GM19238 (cell line): ENCODE measurements around the gene DAAM2.

Experiments
- DNase-seq: peaks from one replicate; pipeline ENCODE4 v3.0.0; 2011; ENCODE audit warnings: low spot score; ENCODE audit not compliant: insufficient read length

DAAM2 gene

DNA sequence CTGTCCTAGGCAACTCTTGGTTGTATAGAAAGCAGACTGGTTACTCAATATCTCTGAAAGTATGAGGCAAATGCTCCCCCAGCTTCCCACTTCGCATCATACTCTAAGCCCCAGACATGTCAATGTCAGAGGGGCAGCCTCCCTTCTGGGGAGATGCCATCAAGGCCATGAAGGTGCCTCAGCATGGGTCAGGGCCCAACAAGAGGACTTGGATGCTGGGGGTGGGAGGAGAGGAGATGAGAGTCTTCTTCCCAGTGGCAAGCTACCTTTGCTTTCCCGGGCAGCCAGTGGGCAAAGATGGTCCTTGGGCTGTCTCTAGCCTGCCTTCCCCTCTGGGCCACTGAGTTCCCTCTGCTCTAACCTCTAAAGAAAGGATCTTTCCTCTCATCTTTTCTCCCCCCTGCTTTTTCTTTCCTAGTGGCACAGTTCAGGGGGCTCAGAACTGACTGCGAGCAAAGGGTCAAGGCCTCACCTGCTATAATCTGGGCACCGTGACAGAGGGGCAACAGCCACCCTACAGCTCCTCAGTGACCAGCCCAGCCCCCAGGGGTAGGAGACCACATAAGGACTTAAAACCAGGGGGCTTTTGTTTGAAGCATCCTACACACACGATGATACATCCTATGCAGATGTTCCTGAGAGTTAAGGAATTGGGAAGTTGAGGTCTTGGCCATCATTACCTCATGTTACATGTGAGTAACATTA lies 115.8 kb downstream of the DAAM2 start:
- DNase-seq, result no peak

DNA sequence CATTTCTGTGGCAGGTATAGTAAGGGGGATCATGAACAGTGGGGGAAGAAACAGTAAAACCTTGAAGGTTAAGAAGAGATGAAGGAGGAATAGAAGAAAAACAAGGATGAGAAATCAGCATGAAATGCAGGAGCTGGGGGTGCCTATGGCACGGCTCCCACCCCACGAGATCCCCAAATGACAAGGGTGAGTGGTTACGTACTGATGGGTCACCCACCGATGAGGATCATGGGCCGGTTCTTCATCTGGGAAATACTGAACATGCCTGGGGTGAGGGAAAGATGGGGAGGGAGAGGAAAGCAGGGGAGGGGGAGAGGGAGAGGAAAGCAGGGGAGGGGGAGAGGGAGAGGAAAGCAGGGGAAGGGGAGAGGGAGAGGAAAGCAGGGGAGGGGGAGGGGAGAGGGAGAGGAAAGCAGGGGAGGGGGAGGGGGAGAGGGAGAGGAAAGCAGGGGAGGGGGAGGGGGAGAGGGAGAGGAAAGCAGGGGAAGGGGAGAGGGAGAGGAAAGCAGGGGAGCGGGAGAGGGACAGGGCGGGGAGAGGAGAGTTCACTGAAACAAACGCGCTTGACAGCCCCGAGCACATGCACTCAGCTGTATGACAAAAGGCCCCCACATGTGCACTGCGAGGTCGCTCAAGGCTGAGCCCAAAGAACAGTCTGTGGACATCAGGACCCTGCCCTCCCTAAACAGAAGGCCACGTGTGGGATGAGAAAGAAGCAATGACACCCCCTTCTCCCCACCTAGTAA lies 116.8 kb downstream of the DAAM2 start:
- DNase-seq, result no peak

DNA sequence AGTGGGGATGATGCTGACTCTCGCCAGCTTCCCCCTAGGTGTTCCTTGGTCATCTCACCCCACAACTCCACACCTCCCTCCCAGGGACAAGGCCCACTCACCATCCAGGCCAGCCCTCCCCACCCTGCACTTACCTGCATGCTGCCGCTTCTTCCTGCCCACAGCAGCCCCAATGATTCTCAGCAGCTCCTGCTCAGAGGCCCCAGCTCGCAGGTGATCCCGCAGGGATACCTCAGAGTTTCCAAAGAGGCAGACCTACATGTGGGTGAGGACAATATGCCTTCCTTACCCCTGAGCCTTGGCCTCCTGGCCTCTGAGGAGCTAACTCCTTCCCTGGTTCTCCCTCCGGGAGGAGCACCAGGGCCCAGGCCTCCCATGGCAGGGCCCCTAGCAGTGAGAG lies 117.5 kb downstream of the DAAM2 start:
- no peak for DNase-seq

DNA sequence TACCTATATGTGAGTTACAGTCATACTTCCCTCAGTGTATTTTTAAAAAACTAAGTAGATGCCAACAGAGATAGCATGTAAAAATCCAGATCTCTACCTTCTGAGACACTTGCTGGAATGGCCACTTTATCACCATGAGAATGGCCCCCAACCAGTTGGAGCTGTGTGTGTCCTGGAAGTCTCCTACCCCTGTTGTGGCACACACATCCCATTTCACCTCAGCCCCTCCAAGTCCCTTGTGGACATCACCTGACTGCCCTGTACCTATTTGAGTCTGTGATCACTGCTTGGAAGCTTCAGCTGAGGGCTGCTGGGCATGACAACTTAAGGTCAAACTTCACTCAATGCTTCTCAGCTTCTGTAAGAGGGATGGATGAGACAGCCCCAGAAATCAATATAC lies 118.0 kb downstream of the DAAM2 start:
- no peak for DNase-seq

DNA sequence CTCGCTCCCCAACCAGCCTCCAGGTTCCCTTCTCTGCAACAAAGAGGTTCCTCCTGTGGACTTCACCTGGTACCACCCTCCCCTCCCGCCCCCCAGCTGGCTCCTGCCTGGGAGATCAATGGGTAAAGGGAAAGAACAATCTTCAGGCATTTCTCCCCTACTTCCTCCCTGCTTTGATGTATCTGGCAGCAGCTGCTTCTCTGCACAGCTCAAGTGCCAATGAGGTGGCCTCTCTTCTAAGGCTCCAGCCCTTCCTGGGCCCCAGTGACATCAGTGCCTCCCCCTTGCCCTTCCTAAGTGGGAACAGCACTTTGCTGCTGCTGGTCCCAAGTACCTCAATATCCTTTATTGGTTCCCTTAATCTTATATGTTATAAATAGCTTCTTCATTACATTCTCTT lies 118.6 kb downstream of the DAAM2 start:
- DNase-seq, result no peak

DNA sequence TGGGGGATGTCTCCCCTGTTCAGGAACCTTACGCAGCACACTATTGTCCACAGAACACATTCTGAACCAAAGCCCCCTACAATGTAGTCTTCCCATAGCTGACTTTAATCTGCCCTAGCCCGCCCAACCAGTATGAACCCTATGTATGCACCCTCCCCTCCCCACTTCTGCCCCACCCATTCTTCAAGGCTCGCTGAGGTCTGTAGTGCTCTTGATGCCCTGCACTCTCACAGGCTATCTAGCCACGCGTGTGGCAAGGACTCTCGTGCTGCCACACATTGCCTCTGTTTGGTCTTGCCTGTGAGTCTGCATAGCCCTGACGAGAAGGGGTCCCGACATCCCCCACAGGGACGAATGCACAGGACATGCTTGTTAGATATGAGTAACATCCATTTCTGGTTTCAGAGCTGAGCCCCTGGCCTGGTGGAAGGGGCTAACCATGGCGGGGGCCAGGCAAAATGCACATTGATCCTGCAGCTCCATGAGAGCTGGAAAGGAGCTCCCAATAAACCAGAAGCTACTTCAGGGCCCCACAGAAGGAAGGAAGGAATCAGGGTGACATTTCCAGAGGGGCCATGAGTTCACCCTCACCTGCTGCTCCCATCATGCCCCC lies 119.4 kb downstream of the DAAM2 start:
- no peak for DNase-seq

DNA sequence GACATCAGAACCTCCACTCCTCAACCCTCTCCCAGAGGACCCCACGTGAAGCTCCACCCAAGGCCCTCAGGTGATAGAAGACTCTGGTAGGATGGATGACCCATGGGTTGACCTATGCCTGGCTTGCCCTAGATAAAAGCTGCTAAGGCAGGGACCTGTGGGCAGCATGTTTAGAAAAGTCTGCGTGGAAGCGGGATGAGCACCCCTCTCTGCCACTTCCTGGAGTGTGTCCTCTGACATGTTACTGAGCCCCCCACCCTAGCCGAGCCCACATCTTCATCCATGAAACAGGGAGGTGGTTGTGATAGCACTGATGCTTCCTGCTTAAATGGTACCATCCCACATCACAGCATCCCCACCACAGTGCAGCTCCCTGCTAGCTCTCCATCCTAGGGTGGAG lies 120.3 kb downstream of the DAAM2 start:
- no peak for DNase-seq

DNA sequence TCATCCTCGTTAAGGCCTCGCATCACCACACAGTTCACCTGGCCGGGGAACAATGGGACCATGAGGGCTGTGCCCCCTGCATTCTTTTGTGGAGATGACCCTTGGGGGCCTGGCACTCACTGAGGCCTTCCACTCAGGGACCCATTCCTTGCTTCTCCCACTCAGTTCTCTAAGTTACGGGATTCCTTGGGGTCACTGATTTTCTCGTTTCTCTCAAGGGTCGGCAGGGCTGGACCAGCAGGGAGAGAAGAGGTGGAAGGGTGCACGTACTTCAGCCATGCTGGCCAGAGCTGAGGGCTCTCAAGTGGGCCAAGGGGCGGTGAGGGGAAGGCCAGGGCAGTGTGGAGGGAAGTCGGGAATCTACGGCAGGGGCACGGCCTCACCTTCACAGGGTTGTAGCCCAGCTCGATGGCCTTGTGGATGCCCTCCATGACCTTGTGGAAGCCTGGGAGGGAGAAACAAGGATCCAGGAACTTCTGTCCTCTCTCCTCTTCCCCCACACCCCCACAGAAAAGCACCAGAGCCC lies 121.3 kb downstream of the DAAM2 start:
- DNase-seq, result no peak

DNA sequence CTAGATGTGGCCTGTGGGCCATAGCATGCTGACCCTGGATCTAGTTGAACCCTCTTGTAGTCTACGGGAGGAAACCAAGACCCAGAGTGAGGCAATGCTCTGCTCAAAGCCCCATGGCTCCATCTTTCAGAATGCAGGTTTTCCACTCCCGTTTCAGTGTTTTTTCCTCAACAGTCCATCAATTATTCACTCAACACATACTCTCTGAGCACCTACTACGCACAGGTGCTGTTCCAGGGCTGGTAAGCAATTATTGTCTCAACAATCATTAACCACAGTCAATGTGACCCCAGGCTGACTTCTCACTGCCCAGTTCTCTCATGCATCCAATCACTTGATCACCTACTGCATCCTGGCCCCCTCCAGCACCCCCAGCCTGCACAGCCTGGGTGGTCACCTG lies 122.1 kb downstream of the DAAM2 start:
- DNase-seq, result no peak

DNA sequence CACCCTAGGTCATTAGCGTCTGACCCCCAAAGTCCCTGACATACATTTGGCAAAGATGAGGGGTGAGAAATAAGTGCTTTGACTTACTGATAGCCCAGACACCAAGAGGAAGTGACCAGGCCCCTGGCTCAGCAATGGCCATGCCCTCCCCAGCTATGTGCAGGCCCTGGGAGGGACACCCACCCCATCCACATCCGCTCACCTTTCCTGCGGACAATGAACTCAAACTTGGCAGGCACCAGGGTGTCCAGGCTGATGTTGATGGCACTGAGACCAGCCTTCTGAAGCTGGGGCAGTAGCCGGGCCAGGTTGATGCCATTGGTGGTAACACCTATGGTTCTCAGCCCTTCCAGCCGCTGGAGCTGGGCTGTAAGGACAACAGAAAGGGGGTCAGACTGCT lies 123.7 kb downstream of the DAAM2 start:
- DNase-seq, result no peak

DNA sequence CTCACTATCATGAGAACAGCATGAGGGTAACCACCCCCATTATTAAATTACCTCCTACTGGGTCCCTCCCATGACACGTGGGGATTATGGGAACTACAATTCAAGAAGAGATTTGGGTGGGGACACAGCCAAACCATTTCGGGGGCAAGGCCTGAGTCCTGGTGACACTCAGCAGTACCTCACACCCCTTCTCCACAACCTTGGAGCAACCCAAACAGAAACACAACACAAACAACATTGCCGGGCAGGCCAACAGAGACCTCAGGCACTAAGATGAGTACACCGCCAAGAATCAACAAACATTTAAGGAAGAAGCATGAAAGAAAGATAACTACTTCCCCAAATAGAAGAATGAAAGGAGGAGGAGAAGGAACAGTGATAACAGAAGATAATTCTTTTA lies 125.2 kb downstream of the DAAM2 start:
- DNase-seq, result no peak

DNA sequence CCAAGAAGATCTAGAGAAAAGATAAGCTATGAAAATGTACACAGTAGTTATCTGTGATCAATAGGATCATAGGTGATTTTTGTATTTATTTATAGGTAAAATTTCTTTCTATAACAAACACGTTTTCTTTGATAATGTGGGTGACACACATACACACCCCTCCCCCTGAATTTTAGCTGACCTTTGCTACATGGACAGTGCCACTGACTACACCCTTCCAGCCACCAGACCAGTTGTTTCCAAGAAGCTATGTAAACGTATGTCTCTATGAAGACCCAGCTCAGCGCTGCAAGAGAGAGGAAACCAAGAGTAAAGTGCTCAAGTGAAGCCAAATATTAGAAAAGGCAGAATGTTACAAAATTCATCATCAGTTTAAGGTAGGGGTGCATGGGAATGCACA lies 125.8 kb downstream of the DAAM2 start:
- no peak for DNase-seq

DNA sequence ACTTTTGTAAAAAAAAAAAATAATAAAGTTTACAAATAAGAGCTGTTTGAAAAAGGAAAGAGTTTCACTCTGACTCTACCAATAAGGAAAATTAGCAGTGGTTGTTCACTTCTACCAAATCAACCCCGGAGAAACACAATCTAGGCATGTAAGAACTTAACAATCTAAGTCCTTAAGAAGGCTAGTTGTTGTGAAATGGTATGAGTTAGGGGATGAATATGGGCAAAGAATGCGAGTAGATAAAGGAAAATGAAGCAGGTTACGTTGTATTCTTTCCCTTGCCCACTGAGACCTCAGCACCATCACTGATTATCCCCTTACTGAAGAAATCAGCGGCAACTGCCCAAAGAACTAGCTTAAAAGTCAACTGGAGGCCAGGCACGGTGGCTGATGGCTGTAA lies 126.7 kb downstream of the DAAM2 start:
- no peak for DNase-seq

DNA sequence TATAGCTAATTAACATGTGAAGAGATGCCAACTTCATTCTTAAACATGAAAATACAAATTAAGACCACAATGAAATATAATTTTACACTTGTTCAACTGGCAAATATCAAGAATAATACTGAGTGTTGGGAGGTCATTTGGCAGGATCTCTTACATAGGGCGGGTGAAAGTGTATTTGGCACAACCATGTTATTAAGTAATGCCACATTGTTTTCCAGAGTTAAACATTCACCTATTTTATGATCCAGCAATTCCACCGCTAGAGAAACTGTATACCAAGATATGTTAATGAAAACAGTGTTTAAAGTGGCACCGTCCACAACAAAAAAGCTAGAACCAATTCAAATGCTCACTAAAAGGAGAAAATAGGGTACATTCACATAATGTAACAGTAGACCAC lies 128.0 kb downstream of the DAAM2 start:
- DNase-seq, result no peak

DNA sequence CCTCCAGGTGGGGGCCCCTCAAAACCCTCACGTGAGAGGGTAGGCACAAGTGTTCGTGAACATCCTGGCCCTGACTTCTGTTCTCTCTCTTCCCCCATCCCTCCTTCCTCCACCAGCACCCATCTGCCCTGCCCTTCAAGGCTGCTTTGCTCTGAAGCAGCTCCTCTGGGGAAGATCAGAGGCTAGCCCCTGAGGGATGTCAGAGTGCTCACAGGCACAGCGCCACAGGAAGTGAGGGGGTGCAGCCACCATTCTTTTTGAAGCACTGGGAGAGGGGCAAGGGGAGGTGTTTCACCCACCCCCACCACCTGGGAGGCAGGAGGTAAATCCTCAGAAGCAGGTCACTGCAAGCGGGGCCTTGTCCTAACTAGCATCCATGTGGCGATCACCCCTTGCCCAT lies 130.6 kb downstream of the DAAM2 start:
- no peak for DNase-seq

DNA sequence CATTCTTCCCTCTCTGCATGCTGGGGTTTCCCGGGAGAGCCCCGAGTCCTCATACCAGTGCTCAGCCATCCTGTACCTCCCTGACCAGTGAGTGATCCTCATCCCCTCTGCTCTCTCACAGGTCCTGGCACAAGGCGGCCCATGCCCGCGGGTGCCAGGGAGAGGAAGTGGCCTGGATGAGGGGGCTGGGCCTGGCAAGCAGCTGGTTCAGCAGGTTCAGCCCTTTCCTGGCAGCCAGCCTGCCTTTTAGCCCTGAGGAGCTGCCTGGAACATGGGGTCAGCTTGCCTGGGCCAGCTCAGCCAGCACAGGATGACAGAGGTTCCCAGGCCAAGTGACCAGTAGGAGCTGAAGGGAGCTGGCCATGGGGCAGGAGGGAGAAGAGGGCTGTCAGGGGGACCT lies 131.2 kb downstream of the DAAM2 start:
- DNase-seq, result no peak

DNA sequence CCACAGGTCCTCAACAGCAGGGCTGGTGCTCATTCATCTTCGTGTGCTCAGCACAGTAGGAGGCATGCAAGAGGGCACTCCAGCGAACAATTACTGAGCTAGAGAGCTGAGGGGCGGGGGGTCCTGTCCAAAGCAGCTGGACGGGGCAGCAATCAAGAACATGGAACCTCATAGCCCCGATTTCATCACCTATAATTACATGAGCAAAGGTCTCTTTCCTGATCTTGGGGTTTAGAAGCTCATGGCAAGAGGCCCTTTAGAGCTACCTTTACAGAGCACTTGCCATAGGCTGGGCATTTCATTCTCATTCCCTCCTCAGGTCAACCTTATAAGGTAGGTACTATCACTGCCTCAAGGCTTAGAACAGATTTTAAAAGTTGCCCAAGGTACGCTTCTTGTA lies 131.7 kb downstream of the DAAM2 start:
- no peak for DNase-seq

DNA sequence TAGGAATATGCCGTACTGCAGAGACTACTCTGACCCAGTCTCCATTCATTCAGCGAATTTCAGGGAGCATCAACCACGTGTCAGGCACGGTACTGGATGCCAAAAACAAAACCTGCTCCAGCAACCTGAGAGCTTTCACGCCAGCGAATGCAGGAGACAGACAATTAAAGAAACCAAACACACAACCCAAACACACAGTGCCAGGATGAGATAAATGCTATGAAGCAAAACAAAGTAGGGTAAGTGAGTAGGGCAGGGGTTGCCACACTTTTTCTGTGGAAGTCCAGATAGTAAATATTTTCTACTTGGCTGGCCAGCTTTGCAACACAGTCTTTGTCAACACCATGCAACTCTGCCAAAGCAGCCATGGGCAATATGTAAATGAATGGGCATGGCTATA lies 132.1 kb downstream of the DAAM2 start:
- no peak for DNase-seq

DNA sequence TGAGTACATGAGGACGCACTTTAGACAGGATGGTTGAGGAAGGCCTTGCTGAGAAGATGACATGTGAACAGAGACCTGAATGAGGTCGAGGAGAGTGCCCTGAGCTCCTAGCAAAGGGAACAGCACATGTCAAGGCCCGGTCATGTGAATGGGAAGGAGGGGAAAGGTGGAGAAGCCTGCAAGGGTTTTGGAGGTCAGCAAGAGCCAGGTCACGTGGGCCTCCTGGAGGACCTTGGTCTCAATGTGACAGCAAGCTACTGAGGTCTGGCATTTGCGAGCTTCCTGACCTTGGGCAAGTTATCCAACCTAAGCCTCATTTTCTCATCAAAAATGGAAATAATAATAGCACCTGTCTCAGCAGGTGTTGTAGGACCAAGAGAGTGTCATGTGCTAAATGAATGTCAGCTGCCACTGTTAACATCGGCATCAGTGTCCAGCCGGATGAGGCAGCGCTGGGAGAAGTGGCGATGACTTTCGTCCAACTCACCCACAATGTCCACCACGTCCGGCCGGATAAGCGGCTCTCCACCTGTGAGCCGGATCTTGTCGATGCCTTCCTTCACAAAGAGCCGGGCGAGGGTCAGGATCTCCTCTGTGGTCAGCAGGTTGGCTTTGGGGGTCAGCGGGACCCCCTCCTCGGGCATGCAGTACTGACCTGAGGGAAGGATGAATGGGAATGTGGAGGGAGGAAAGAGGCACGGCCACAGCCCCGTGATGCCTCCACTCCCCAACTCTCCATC lies 133.2 kb downstream of the DAAM2 start:
- DNase-seq, result no peak

DNA sequence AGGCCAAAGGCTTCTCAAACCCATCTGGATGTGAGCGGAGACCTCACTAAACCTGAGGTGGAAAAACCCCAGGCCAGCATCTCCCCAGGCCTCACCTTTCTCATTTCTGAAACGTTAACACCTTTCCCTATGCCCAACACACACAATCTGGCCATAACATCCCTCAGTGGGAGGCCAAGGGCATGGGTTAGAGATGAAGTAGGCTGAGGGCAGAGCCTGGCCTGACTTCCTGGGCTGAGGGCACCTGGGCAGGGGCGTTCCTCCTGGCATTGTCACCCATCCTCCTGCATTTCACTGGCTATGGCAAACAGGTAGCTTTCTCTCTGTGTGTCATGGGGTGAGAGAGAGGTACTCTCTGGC lies 133.7 kb downstream of the DAAM2 start:
- no peak for DNase-seq

DNA sequence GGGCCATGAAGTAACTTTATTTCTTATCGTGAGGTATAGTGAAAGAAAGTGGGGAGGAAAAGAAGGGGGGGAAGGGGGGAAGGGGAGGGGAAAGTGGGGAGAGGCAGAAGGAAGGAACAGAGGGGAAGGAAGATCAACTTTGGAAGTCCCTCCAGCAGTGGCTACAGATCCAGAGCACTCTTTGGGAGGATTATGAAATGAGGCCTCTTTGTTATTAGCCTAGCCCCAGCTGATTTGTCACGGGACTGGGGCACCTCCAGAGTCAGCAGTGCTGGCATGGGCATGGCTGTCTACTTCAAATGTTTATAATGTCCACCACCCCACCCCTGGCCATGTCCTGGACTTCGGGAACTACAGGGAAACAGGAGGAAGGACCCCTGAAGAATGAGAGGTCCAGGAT lies 134.5 kb downstream of the DAAM2 start:
- DNase-seq, result no peak

DNA sequence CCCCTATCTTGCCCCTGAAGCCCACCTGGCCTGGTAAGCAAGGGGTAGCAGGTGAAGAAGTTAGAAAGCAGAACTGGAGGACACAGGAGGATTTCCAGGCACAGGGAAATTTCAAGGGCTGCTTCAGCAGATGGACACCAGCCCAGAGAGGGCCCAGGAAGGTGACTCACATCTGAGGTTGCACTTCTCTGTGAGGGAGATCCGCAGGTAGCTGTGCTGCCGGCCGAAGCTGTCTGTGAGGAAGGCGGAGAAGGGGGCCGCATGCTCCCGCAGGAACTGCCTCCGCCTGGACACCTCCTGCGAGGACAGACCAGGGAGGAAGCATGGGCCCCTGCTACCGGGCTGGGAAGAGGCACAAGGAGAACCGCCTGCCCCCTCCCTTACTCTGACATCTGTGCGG lies 135.0 kb downstream of the DAAM2 start:
- no peak for DNase-seq
